ENCODE results near the gene SFT2D3.

Gene SFT2D3

GRCh38 chr2:127683056-127683455 lies 18.2 kb upstream of the SFT2D3 start:
- no peak for TF ChIP-seq CTCF (IDR thresholded peaks at IDR 0.05; ENCODE audit: low read length, missing control alignments)
- H3K4me3 ChIP-seq (replicated peaks; ENCODE audit: low read depth, low read length): no peak overlapping the region
- no peak for DNase-seq (ENCODE audit: low read depth)

GRCh38 chr2:127683757-127684156 lies 17.5 kb upstream of the SFT2D3 start:
- no peak for DNase-seq (ENCODE audit: low read depth)
- no peak overlapping the region for H3K4me3 ChIP-seq (replicated peaks; ENCODE audit: low read depth, low read length)
- no peak for TF ChIP-seq CTCF (IDR thresholded peaks at IDR 0.05; ENCODE audit: low read length, missing control alignments)

GRCh38 chr2:127685410-127686080 lies 15.8 kb upstream of the SFT2D3 start:
- no peak overlapping the region for H3K4me3 ChIP-seq (replicated peaks; ENCODE audit: low read depth, low read length)
- no peak for TF ChIP-seq CTCF (IDR thresholded peaks at IDR 0.05; ENCODE audit: low read length, missing control alignments)
- DNase-seq (ENCODE audit: low read depth): no peak

GRCh38 chr2:127688405-127688804 lies 12.9 kb upstream of the SFT2D3 start:
- no peak for DNase-seq (ENCODE audit: low read depth)
- no peak overlapping the region for H3K4me3 ChIP-seq (replicated peaks; ENCODE audit: low read depth, low read length)
- no peak for TF ChIP-seq CTCF (IDR thresholded peaks at IDR 0.05; ENCODE audit: low read length, missing control alignments)

- TF ChIP-seq CTCF (IDR thresholded peaks at IDR 0.05; ENCODE audit: low read length, missing control alignments): no peak
- no peak for DNase-seq (ENCODE audit: low read depth)
- H3K4me3 ChIP-seq (replicated peaks; ENCODE audit: low read depth, low read length): no peak overlapping the region
Measured at GRCh38 chr2:127690696-127691095, 10.6 kb upstream of the SFT2D3 start.

- DNase-seq (ENCODE audit: low read depth): no peak
- TF ChIP-seq CTCF (IDR thresholded peaks at IDR 0.05; ENCODE audit: low read length, missing control alignments): no peak
- no peak overlapping the region for H3K4me3 ChIP-seq (replicated peaks; ENCODE audit: low read depth, low read length)
Measured at GRCh38 chr2:127694986-127695385, 6.3 kb upstream of the SFT2D3 start.

All from fibroblast of pulmonary artery (primary cell).